ENCODE results near the gene TSPAN2. TPM values are rescaled to one million over a fixed set of nuclear protein-coding genes. Genes with fewer than 3 reads are reported as not detected.

Gene TSPAN2
- total RNA-seq, 2 experiments from 2014 or later = 1.2 to 1.4 TPM

DNA sequence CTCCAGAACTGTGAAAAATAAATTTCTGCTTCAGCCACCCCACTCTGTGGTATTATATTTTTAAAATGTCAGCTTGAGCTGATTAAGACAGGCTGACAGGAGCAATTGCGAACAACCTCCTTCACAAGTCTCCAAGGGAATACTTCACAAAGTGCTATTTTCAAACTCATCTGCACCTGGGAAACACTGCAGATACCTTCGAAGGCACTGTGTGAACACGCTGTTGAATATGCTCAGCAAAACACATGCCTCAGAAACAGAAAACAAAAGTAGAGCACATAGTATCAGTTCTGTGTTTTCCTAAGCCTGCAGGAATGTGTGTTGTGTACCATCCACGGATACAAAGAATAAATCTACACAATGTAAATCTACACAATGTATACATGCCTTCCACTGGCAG, 10.6 kb downstream of the TSPAN2 start:
- POLR2A ChIA-PET = no interaction called here
- CTCF ChIA-PET = no interaction called here

DNA sequence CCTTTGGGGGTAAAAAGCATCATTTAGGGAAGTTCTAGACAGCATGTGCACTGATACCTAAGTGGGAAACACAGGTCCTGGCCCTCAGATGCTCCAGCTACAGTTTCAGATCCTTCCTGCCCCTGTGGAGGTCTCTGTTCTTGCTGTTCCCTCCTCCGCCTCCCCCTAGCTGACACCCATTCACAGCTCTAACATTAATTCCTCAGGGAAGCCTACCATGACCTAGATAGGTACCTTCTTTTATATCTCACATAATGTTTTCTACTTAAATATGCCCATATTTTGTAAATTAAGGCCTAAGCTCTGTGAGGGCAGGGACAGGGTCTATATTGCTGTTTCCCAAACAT, 11.3 kb downstream of the TSPAN2 start:
- POLR2A ChIA-PET = no interaction called here
- CTCF ChIA-PET = no interaction called here

DNA sequence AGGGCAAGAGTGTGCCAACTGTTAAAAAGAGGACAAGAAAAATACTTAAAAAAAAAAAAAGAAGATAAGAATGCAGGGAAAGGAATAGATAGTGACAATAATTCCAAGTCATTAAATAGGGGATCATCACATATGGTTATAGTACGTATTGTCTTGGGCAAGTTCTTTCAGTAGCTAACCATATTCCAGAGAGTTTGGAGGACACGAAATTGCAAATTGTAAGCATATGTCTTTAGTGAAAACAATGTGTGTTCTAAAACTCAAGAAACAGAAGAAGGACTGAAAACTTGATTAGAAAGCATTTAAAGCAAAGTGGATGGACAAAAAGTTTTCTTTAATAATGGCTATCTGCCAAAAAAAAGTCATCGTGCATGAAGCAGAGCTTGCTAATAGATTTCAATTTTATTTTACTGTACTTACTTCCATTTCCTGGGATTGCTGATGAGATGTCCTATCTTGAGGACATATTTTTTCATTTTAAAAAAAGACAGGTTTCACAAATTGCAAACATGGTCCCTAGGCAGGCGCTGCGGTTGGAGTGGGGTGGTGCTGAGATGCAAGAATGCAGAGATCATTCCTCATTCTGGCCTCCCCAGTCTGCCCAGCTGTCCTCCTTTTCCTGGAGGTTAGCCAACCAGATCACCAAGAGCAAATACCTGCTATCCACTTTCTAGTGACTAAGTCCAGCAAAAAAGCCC, 11.9 kb downstream of the TSPAN2 start:
- CTCF ChIA-PET = no interaction called here
- POLR2A ChIA-PET = no interaction called here

DNA sequence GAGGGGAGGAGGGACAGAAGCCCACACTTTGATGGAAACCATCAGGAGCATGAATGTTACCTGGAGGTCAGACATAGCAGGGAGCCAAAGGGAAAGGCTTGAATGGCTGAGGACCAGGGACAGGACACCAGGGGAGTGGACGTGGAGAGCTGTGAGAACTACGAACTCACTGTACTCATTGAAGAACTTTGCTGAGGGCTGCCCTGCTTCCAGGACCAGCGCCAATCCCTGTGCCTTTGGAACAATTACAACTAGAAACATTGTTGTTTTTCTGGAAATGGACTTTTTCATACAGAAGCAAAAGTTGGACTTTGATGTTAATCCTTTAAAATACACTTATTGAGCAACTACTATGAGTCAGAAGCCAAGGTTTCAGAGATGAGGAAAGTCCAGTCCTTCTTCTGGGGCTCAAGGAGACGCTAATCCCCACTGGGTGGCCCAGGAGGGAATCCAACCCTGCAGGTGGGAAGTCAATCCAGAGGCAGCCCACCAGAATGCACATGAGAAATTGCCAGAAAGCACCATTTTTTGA, 12.9 kb downstream of the TSPAN2 start:
- ChIA-PET CTCF (no interaction called here), POLR2A (no interaction called here)

DNA sequence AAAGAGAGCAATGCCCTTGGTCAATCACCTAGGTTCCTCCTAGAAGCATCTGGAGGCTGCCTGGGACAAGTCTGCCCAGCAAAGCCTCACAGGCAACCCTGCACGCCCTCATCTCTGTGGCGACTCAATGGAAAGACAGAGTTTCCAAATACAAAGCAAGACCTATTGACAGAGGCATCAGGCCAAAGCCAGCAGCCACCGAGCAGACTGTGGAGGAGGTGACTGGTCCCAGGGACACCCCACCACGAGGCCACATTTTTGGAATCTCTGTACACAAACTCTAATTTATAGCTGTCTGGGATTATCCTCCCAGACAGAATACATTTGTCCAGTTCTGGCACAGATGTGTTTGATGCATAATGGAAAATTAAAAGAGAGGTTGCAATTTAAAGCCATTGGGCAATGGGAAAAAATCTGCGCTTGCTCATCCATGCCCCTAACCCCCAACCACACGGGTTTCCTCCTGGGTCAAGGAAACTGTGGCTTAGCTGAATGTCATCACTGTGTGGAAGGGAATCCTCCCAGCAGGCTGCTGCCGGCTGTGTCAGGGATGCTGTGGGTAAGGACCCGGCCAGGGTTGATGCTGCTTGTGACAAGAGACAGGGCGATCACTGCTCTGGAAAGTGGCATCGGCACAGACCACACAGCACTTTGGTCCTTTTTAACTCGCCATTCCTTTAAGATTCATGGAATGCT, 14.3 kb downstream of the TSPAN2 start:
- POLR2A ChIA-PET = no interaction called here
- CTCF ChIA-PET = no interaction called here

DNA sequence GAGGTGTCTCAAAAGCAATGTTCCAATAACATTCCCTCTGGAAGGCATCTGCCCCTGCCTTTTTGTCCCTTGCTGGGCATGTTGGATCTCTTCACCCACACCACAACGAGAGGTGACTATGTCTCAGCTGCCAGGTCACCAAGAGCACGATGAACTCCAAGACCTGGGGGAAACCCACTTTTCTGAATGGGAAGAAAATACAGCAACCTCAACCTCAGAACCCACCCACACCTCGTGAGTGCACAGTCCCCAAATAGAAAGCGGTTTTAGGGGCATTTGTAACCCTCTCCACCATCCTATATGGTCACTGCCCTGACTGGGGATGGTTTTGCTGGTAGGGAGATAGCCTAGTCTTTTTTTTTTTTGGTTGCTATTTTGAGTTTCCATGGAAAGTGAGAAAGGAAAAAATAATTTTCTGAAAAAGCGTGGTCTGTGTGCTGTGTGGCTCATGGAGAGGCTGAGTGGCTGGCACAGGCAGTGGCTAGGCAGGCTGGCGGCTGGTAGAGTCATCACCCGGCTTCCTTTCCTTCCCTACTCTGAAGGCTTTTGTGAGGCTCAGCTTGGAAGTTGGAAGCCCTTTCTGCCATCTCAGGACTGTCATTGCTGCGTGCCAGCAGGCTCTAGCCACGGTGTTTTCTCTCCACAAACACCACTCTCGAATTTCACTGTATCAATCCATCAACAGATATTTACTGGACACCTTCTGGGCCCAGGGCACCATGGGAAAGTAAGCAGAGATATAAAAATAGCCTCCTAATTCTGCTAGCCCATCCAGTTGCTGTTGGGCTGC, 15.8 kb downstream of the TSPAN2 start:
- POLR2A ChIA-PET = no interaction called here
- CTCF ChIA-PET = no interaction called here

DNA sequence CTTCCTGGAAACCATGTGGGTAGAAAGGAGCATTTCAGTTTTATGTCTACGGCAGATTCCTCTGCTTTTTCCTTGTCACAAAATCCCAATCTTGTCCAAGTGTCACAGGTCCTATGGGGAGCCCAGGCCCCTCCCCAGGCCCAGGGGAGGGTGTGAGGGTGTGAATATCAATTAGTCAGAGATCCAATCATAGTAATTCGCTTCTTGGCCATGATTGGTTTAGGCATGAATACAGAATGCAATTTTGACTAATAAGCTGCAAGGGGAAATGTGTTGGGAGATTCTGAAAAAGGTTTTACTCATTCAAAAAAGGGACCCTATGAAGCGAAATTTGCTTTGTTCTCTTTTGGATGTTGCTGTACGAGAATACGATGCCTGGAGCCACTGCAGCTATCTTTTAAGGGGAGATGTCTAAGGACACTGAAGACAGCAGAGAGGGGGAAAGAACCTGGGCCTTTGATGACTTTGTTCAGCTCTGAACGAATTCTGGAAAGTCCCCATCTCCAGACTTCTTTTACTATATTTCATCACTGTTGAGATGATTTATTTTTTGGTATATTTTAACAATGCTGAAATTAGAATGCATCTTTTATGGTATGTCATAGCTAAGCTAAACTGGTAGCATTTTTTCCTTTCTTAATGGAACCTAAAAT, 18.2 kb downstream of the TSPAN2 start:
- CTCF ChIA-PET = interaction anchor here (1.1 kb wide), 1 partner anchor 9 kb away, joined by 4 read pairs; no protein-coding TSS in a partner anchor
- POLR2A ChIA-PET = no interaction called here

DNA sequence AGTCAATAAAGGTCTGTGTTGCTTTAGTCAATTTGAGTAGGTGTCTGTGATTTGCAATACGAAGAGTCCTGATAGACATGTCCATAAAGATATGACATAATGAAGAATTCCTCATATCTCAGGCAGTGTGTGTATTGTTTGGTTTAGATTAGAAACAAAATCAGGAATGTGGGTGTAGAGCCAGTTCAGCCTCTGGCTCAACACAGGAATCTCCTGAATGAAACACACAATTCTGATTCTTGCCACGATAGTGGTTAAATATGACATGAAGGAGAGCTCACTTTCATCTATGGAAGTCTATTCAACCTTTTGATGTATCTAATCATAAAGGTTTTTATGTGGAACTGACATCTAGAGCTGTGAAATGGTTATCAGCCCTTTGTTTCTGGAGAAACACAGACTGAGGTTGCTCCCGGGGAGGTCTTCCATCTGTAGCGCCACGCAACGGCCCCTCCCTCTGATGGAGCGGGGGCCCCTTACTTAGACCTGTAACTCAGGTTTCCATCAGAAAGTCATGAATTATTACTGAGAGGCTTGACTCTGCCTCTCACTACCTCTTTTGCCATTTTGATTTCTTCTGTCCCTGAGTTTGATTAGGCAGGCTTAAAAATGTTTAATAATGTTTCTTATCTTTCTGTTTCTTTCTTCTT, 19.5 kb downstream of the TSPAN2 start:
- POLR2A ChIA-PET = no interaction called here
- CTCF ChIA-PET = no interaction called here

DNA sequence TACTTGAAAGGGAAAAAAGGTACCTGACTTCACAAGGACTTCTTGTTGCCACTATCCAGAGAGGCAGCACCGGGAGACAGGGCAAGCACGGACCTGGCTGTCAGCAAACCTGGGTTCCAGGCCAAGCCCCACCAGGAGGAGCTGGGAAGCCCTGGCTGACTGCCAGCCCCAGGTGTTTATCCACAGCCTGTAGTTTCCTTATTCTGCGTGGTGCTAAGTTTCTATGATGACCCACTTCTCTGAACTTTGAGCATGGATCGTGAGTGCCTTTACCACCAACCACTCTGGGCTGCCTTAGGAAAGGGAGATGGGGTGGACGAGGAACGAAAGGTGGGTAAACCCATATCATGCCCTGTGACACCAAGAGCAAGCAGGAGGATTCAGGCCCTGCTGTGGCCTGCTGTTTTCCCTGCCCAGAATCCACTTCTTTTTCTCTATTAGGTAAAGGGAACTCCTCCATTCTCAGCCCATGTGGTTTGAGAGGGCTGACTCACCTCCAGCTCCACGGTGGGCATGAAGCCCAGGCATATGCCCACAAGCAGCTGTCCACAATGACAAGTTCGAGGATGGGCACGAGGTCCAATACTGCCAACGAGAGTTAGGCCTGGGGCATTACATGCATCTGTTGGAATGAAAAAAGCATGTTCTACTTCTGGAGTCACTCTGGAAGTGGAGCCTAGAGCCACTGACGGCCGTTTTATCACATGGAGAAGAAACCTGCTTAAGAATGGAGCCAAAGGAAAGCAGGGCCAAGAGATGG, 20.3 kb downstream of the TSPAN2 start:
- ChIA-PET CTCF (no interaction called here), POLR2A (no interaction called here)

DNA sequence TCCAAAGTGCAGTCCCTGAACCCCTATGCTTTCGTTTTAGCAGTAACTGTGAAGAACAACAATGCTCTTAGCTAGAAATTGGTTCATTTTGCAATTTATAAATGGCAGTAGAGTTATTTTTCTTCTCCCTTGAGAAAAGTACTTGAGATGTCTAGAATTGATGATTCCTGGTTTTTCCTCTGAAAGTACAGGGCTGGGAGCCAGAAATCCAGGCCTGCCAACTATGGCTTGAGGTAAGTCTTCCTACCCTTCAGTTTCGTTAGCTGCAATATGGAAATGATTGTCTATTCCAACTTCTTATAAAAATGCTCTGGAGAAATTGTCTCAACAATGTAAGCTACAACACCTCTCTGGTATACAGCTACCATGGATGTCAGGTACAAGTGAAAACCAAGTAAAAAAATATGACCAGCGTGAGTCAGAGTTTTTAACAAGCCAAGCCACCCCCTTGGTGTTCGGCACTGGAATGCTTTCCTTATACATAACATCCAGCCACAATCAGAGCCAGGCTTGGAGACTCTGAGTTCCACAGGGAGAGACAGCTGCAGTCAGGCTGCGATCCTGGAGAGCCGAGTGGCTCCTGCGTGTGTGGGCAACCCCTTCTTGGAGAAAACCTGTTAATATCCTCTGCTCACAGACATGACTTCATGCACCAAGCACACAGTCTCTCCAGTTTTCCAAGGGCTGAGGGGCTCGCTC, 22.0 kb downstream of the TSPAN2 start:
- POLR2A ChIA-PET = no interaction called here
- CTCF ChIA-PET = no interaction called here

DNA sequence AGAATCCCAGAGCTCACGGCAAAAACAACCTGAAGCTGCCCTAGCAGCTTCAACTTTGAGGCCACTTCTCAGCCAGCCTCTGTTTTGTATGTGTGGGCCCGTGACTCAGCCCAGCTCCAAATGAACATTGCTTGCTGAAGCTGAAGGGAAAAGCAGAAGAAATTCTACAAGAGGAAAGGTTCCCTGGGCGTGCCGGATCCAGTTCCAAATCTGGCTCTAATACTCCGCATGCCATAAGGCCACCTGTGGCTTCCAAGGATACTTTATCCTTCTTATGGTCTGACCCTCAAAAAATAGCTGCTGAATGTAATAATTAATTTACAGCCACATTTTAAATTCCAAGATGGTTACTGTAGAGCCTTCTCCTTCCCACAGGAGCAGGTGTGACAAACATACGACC, 24.3 kb downstream of the TSPAN2 start:
- ChIA-PET CTCF (interaction anchor here (1.1 to 1.8 kb wide), 2 partner anchors 12 to 48 kb away, joined by 3 to 6 read pairs; no protein-coding TSS in a partner anchor), POLR2A (no interaction called here)

DNA sequence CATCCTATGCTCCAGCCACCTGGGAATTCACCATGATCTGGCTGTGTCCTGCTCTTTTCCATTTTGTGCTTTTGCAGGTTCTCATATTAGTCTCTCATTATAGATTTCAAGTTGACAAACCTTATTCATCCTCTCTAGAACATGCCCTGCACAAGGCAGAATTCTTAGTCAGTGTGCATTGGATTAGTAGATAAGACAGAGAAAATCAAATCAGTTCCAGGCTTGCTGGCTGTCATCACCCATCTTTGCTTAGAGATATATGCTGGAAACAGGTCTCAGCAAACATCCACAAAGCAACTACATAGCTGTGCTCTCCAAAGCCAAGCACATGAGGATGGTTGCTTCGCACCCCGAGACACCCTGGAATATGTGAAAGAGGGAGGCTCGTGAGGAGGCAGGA, 24.8 kb downstream of the TSPAN2 start:
- POLR2A ChIA-PET = no interaction called here

DNA sequence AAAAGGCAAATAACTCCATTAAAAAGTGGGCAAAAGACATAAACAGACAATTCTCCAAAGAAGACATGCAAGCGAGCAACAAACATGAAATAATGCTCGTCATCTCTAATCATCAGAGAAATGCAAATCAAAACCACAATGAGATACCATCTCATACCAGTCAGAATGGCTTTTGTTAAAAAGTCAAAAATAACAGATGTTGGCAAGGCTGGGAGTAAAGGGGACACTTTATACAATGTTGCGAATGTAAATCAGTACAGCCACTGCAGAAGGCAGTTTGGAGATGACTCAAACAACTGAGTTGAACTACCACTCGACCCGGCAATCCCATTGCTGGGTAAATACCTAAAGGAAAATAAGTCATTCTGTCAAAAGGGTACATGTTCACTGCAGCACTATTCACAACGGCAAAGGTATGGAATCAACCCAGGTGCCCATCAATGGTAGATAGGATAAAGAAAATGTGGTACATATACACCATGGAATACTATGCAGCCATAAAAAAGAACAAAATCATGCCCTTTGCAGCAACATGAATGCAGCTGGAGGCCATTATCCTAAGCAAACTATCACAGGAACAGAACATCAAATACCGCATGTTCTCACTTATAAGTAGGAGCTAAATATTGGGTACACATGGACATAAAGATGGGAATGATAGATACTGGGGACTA, 25.9 kb downstream of the TSPAN2 start:
- ChIA-PET CTCF (interaction anchor here (1.5 kb wide), 1 partner anchor 11 kb away, joined by 4 read pairs; no protein-coding TSS in a partner anchor), POLR2A (no interaction called here)

More for the DNA sequence above, 24.8 kb downstream of the TSPAN2 start:
- CTCF ChIA-PET = interaction anchor here (1.1 to 1.8 kb wide), 2 partner anchors 11 to 49 kb away, joined by 3 to 6 read pairs; no protein-coding TSS in a partner anchor

DNA sequence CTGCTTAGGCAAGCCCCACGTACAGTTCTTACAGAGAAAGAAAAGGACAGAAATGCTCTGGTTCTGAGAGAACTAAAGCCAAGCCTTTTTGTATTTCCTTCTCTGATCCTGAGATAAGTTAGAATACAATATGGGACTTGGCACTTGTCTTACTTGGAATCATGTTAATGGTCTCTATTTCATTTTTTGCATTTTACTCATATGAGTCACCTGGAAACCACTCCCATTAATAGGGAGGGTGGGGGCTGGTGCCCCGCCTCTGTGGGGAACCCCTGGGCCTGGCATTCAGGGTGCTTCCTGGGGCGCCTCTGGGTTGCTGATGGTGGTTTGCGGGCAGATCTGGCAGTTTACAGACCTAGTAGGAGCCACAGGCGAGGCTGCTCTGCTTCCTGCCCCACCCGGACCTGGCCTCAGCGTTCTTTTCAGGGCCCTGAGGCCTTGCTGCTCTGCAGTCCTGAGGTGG, 26.7 kb downstream of the TSPAN2 start:
- CTCF ChIA-PET = interaction anchor here (1.1 to 1.5 kb wide), 2 partner anchors 9 to 10 kb away, joined by 4 read pairs; no protein-coding TSS in a partner anchor
- POLR2A ChIA-PET = no interaction called here

DNA sequence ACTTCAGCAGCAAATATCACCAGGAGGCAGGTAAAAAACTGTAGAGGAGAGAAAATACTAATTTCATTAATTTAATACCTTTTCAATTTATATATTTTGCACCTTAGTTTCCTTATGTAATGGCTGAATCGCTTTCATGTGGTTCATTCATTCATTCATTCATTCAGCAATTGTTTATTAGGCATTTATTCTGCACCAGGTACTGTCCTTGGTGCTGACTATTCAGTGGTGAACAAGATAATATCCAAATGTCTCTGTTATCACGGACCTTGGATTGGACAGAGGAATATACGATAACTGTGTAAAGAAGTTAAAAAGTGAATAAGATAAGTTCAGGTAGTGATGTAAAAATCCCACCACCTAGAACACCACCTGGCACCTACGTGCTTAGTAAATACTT, 28.8 kb downstream of the TSPAN2 start:
- POLR2A ChIA-PET = no interaction called here
- CTCF ChIA-PET = no interaction called here

DNA sequence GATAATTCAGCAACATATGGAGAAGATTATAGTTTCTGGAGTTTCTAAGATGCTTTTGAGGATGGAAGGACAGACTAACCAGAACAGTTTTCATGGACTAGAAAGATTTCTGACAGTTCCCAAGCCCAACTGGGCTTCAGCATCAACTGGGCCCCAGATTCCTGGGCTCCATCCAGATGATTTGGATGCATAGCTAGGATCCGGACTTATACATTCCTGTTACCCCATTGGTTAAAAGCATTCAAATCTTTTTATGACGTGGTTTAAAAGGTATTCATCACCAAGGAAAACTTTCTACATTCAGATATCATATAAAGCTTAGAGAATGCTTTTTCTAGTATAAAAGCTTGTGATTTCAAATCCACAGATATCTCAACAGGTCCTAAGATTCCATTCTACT, 30.0 kb downstream of the TSPAN2 start:
- POLR2A ChIA-PET = no interaction called here
- CTCF ChIA-PET = no interaction called here

DNA sequence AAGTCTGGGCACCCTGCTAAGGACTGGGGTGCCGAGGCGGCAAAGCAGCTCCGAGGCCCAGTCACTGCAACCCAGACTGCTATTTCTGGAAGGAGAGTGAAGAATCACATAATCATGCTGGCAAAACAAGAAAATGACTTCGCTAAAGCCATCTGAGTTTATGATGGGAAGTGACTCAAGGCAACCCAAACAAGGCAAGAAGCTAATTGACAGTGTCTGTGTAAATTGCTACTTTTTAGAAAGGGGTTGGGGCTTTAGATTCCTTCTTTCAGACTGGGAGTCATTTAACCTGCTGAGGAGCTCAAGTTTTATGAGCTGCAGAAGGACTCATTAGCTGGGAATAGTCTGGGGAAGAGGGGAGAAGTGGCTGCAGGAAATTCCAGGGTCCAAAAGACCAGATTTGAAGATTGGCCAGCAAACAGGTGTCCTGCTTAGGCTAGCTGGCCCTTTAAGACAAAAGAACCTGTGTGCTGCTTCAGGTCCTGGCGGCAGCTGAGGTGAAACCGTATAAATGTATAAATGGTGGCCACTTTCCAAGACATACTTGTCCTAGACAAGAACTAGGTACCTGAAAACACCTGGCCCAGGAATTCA, 31.5 kb downstream of the TSPAN2 start:
- ChIA-PET CTCF (no interaction called here), POLR2A (no interaction called here)
